ENCODE results near the gene SFT2D3.

GRCh38 chr2:127658146-127658545 is 43.2 kb upstream of the SFT2D3 start:
- TF ChIP-seq POLR2A (IDR thresholded peaks at IDR 0.05; ENCODE audit: low read depth, low read length) (no peak), POLR2AphosphoS5 (IDR thresholded peaks at IDR 0.05; ENCODE audit: low read depth, low read length) (no peak), TAF1 (IDR thresholded peaks at IDR 0.05; ENCODE audit: low read depth, low read length) (no peak), SPI1 (IDR thresholded peaks at IDR 0.05; ENCODE audit: low read depth, low read length) (no peak), PAX5 (IDR thresholded peaks at IDR 0.05; ENCODE audit: insufficient read depth, low read length, severe bottlenecking) (no peak)
